B cell (primary cell): ENCODE data around the gene KDM3B. TPM values are rescaled to one million over a fixed set of nuclear protein-coding genes. Genes with fewer than 3 reads are reported as not detected.
A peak's percentile ranks its signal among the peaks of the same experiment; 100 is the strongest.

ENCODE experiments used
- ATAC-seq: fragments of 200-7000 bp; cut with Tn5 transposase; one replicate; pipeline ENCODE4 v1.10.0; 2021; ENCODE audit warnings: low read depth, mild to moderate bottlenecking, moderate number of reproducible peaks, moderate library complexity
- CTCF ChIA-PET: fragments of 350-600 bp; sonication (Branson Sonifier 250); formaldehyde crosslinking; loops from one replicate; lab custom pipeline; 2021; ENCODE audit warnings: antibody characterized with exemption, inconsistent platforms; lab: Charles Lee
- POLR2A ChIA-PET: fragments of 350-600 bp; sonication (Branson Sonifier 250); formaldehyde crosslinking; loops from one replicate; lab custom pipeline; 2021; ENCODE audit warnings: antibody characterized with exemption; lab: Charles Lee
- DNase-seq: peaks from one replicate; pipeline ENCODE4 v3.0.0; 2013
- H2AFZ ChIP-seq: 2 replicates; pipeline ENCODE4 v1.6.1; 2012; ENCODE audit warnings: mild to moderate bottlenecking, low read depth, low read length; ENCODE audit not compliant: insufficient read depth, poor library complexity, severe bottlenecking
- H3K27ac ChIP-seq, 2 donors: 1 replicate in 1 of 2; 2 replicates in 1 of 2; pipeline ENCODE4 v1.5.1; 2012 to 2013; ENCODE audit warnings: low read length in 2 of 2, mild to moderate bottlenecking in 2 of 2, moderate library complexity in 1 of 2
- H3K27me3 ChIP-seq, 4 experiments: fragments of 200-600 bp in 1 of 4; sonication (generic) in 1 of 4; replicated peaks in 1 of 4; 1 replicate in 2 of 4; 2 replicates in 2 of 4; pipeline versions ENCODE4 v1.6.1 to v1.7.0; 2013 to 2016; ENCODE audit warnings: low read length in 3 of 4, mild to moderate bottlenecking in 2 of 4, mixed read lengths in 1 of 4, moderate library complexity in 1 of 4; ENCODE audit not compliant: insufficient read depth in 4 of 4, control insufficient read depth in 3 of 4; ENCODE audit errors: control extremely low read depth in 1 of 4
- H3K36me3 ChIP-seq, 2 experiments: replicated peaks in 1 of 2; 1 replicate in 1 of 2; 2 replicates in 1 of 2; pipeline versions ENCODE4 v1.6.1 to v1.7.1; 2013; ENCODE audit warnings: low read length in 1 of 2; ENCODE audit not compliant: insufficient read depth in 2 of 2, control insufficient read depth in 1 of 2; ENCODE audit errors: control extremely low read depth in 1 of 2, extremely low read depth in 1 of 2
- H3K4me1 ChIP-seq, 2 donors: fragments of 200-600 bp in 1 of 2; sonication (generic) in 1 of 2; 1 replicate in 1 of 2; 2 replicates in 1 of 2; pipeline versions ENCODE4 v1.5.1 to v1.6.1; 2013 to 2017; ENCODE audit warnings: low read length in 2 of 2; ENCODE audit not compliant: control insufficient read depth in 2 of 2, insufficient read depth in 2 of 2
- H3K4me2 ChIP-seq: replicated peaks from 2 replicates; pipeline ENCODE3; 2012; ENCODE audit warnings: mild to moderate bottlenecking, low read depth, low read length; ENCODE audit not compliant: poor library complexity, severe bottlenecking
- H3K4me3 ChIP-seq, 5 experiments: fragments of 200-600 bp in 1 of 5; sonication (generic) in 1 of 5; 1 replicate in 3 of 5; 2 replicates in 2 of 5; pipeline versions ENCODE4 v1.5.1 to v1.7.0; 2011 to 2016; ENCODE audit warnings: low read length in 4 of 5, mild to moderate bottlenecking in 4 of 5, low read depth in 2 of 5, control low read depth in 1 of 5, moderate library complexity in 1 of 5; ENCODE audit not compliant: insufficient read depth in 1 of 5; ENCODE audit errors: control extremely low read depth in 1 of 5, extremely low read depth in 1 of 5
- H3K79me2 ChIP-seq: fragments of 200-600 bp; sonication (generic); one replicate; pipeline ENCODE4 v1.6.0; 2016; ENCODE audit warnings: low read length; ENCODE audit not compliant: control insufficient read depth, insufficient read depth
- H3K9ac ChIP-seq: fragments of 200-600 bp; sonication (generic); 2 replicates; pipeline ENCODE4 v1.6.1; 2017; ENCODE audit warnings: mild to moderate bottlenecking, low read length, moderate library complexity
- H3K9me3 ChIP-seq, 3 donors: one replicate each; pipeline versions ENCODE4 v1.6.1 to v1.7.1; 2013; ENCODE audit warnings: low read length in 2 of 3; ENCODE audit not compliant: control insufficient read depth in 2 of 3, insufficient read depth in 1 of 3; ENCODE audit errors: control extremely low read depth in 1 of 3
- H4K20me1 ChIP-seq: 2 replicates; pipeline ENCODE4 v1.6.0; 2012; ENCODE audit warnings: mild to moderate bottlenecking, low read length; ENCODE audit not compliant: insufficient read depth, control insufficient read depth, poor library complexity, severe bottlenecking
- H3K27ac Mint-ChIP-seq: one replicate; pipeline ENCODE4 v1.8.0; 2021; ENCODE audit warnings: mixed read lengths
- H3K27me3 Mint-ChIP-seq: one replicate; pipeline ENCODE4 v1.8.0; 2021; ENCODE audit warnings: mixed read lengths
- H3K4me1 Mint-ChIP-seq: one replicate; pipeline ENCODE4 v1.8.0; 2021; ENCODE audit warnings: mixed read lengths
- H3K4me3 Mint-ChIP-seq: one replicate; pipeline ENCODE4 v1.8.0; 2021; ENCODE audit warnings: mixed read lengths
- H3K9me3 Mint-ChIP-seq: one replicate; pipeline ENCODE4 v1.8.0; 2022; ENCODE audit warnings: mixed read lengths; ENCODE audit not compliant: insufficient read depth
- EZH2 ChIP-seq: IDR thresholded peaks from 2 replicates; pipeline ENCODE4 v1.6.1; 2012; ENCODE audit warnings: borderline replicate concordance, low read depth, mild to moderate bottlenecking, moderate library complexity, low read length; ENCODE audit not compliant: insufficient read depth, poor library complexity, severe bottlenecking
- WGBS: methylation state at CpG from one replicate; pipeline ENCODE4 v1.1.5; 2013; ENCODE audit warnings: missing lambda C conversion rate; ENCODE audit not compliant: insufficient coverage; 5-methylcytosine and 5-hydroxymethylcytosine counted together
- intact Hi-C: fragments of 100-400 bp; cut with micrococcal nuclease; formaldehyde crosslinking; loops from one replicate; pipeline ENCODE4 v1.10.0; 2022
- polyA plus RNA-seq: library from polyadenylated mRNA; depleted of rRNA; stranded (reverse); fragments of >200 nt; gene quantifications from 2 replicates; pipeline ENCODE4 v1.2.3, GENCODE V29; 2012
- total RNA-seq, 2 donors: library from RNA; stranded (reverse); fragments of 120-200 nt in 1 of 2; gene quantifications; 1 replicate in 1 of 2; 2 replicates in 1 of 2; pipeline versions ENCODE4 v1.2.3 to v1.2.4, GENCODE V29; 2013 to 2022
- TF ChIP-seq, protein P1 (sequence below): fragments of 200-600 bp; IDR thresholded peaks from one replicate; pipeline ENCODE4 v1.8.0; 2022; ENCODE audit warnings: antibody characterized with exemption, mild to moderate bottlenecking

The KDM3B gene
- total and polyA plus RNA-seq, 2 donors (not counting 1 experiment from before 2014, with no cell fraction given) = 41.8 to 99.9 TPM

DNA sequence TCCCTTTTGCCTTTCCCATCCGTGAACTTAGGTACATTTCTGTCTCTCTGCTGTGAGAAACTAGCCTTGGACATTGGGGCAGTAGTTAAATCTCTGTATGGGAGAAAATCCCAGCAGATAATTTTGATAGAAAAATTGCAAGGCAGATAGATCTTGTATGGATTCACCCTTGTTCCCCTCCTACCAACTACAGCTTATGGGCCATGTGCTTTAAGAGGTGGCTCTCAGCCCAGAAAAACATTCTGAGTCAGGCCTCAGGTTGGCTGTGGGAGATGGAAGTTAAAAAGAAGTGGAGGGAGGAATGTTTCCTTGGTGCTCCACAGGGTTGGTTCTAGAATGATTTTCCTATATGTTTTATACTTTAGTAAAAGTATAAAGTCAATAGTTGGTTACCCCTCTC is 1.4 kb upstream of the KDM3B start:
- Histone ChIP-seq H3K4me3 (no peak overlapping the region), H3K79me2 (peaks cover 46% of the 10 kb centered on the region), H2AFZ (no peak overlapping the region), H3K9ac (no peak overlapping the region), H3K27me3 (no peaks in the 10 kb centered on the region), H3K4me1 (peaks cover 25 to 28% of the 10 kb centered on the region in 2 donors), H3K27ac (peak overlapping the region in 1 of 2 donors; percentile 18), H3K4me2 (no peak overlapping the region), H3K9me3 (peaks cover 0 to 7% (median 4%) of the 10 kb centered on the region in 3 donors), H4K20me1 (peaks cover 28% of the 10 kb centered on the region), H3K36me3 (peaks cover 0 to 25% of the 10 kb centered on the region in 2 experiments)
- DNase-seq (no peak), ATAC-seq (no peak)
- intact Hi-C loops = loop anchor here (10.0 kb wide), 2 partner anchors 84 to 924 kb away; partner anchors contain the start of gene REEP2
- Mint-ChIP-seq H3K4me3 (no peak overlapping the region), H3K4me1 (peaks cover 41% of the 10 kb centered on the region), H3K9me3 (no peaks in the 10 kb centered on the region), H3K27ac (no peak overlapping the region), H3K27me3 (no peaks in the 10 kb centered on the region)
- TF ChIP-seq, protein P1, sequence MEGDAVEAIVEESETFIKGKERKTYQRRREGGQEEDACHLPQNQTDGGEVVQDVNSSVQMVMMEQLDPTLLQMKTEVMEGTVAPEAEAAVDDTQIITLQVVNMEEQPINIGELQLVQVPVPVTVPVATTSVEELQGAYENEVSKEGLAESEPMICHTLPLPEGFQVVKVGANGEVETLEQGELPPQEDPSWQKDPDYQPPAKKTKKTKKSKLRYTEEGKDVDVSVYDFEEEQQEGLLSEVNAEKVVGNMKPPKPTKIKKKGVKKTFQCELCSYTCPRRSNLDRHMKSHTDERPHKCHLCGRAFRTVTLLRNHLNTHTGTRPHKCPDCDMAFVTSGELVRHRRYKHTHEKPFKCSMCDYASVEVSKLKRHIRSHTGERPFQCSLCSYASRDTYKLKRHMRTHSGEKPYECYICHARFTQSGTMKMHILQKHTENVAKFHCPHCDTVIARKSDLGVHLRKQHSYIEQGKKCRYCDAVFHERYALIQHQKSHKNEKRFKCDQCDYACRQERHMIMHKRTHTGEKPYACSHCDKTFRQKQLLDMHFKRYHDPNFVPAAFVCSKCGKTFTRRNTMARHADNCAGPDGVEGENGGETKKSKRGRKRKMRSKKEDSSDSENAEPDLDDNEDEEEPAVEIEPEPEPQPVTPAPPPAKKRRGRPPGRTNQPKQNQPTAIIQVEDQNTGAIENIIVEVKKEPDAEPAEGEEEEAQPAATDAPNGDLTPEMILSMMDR = no peak
- TF ChIP-seq EZH2 = no peak
- POLR2A ChIA-PET = interaction anchor here (4.9 kb wide), 1 partner anchor 13 kb away, joined by 107 read pairs; the partner anchor contains the start of gene FAM53C
- CTCF ChIA-PET = interaction anchor here (1.3 to 9.3 kb wide), 4 partner anchors 14 to 192 kb away, joined by 7 to 278 read pairs (median 26); partner anchors contain the start of genes CDC23, CDC25C, ETF1 and FAM53C
- no CpG with 5 or more reads among the region's 1 CpG for WGBS

DNA sequence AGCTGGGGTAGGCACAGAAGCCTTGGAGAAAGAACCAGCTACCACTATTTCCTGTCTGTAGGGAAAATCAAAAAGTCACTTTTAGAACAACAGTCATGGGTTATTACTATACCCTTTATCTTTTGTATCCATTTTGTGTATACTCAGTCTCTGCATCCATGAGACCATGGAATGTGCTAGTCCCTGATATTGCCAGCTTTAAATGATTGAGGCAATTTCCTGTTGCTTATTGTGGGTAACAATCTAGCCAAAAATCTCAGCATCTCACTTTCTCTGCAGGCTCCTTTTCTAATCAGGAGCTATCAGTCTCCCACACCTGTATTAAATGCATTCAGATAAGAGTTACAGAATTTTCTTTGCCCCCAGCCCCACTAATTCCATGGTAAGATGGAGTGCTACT is 968 bp upstream of the KDM3B start:
- peaks cover 0 to 21% of the 10 kb centered on the region in 2 experiments for H3K36me3 ChIP-seq
- peaks cover 0 to 7% (median 4%) of the 10 kb centered on the region in 3 donors for H3K9me3 ChIP-seq
- peak overlapping the region; percentile 72 to 74 for H3K27ac ChIP-seq
- H3K4me3 ChIP-seq = no peak overlapping the region
- H3K79me2 ChIP-seq = peaks cover 50% of the 10 kb centered on the region
- Mint-ChIP-seq H3K4me3 (peak overlapping the region; percentile 78), H3K4me1 (peaks cover 44% of the 10 kb centered on the region), H3K9me3 (no peaks in the 10 kb centered on the region), H3K27ac (peak overlapping the region; percentile 84), H3K27me3 (no peaks in the 10 kb centered on the region)
- peaks cover 25 to 30% of the 10 kb centered on the region in 2 donors for H3K4me1 ChIP-seq
- no peaks in the 10 kb centered on the region for H3K27me3 ChIP-seq
- ChIA-PET CTCF (interaction anchor here (0.6 to 9.3 kb wide), 19 partner anchors 14 to 922 kb away, joined by 3 to 278 read pairs (median 5); partner anchors contain the start of genes BRD8, CDC23, CDC25C and CTNNA1), POLR2A (interaction anchor here (0.9 to 4.9 kb wide), 3 partner anchors 13 to 224 kb away, joined by 4 to 107 read pairs (median 12); partner anchors contain the start of genes ETF1, FAM53C and HSPA9)
- TF ChIP-seq, protein P1 = no peak
- no peak for TF ChIP-seq EZH2
- DNase-seq (no peak), ATAC-seq (no peak)
- peaks cover 30% of the 10 kb centered on the region for H4K20me1 ChIP-seq
- no peak overlapping the region for H3K9ac ChIP-seq
- no peak overlapping the region for H3K4me2 ChIP-seq
- no peak overlapping the region for H2AFZ ChIP-seq
- intact Hi-C loops = loop anchor here (10.0 kb wide), 2 partner anchors 83 to 923 kb away; partner anchors contain the start of gene REEP2
